ENCODE data around the gene LRPAP1.

DNA sequence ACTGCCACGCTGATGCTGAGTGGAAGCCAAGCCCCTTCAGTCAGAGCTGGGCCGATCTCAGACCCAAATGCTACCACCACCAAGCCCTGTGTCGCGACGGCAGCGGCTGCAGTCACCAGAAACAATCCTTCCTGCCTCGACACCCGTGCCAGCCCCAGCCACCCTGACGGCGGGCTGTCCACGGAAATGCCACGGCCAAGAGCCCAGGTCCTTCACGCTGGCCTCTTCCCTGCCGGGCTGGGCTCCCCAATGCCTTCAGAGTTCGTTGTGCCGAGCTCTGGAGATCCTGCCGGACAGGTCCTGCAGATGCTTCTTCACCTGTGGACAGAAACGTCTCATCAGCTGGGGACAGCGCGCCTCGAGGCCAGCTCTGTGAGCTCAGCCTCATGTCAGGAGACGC is 19.5 kb downstream of the LRPAP1 start:
- TF ChIP-seq CTCF (IDR thresholded peaks at IDR 0.05) (no peak), EZH2 (IDR thresholded peaks at IDR 0.05; ENCODE audit: borderline replicate concordance, insufficient read depth, low read depth, low read length, poor library complexity, severe bottlenecking) (no peak)
